ENCODE measurements around the gene NUAK2. TPM values are rescaled to one million over a fixed set of nuclear protein-coding genes. Genes with fewer than 3 reads are reported as not detected.

The NUAK2 gene
- total and polyA plus RNA-seq, 2 of the 8 experiments (the other 6 are each of a cell fraction or from before 2014, with no cell fraction given): 9.4 to 12.9 TPM

GRCh38 chr1:205274041-205274691 lies 47.4 kb downstream of the NUAK2 start (continued):
- TF ChIP-seq USF2 (IDR thresholded peaks at IDR 0.05; ENCODE audit: low read length) (peak; percentile 38; the same call in 1 of the 2 replicates), EP300 (IDR thresholded peaks at IDR 0.05; ENCODE audit: borderline replicate concordance in 1 of 2, low read depth in 2 of 2, low read length in 2 of 2) (peak in 1 of 2 experiments; percentile 70; a peak in 1 of 3 replicates), SP1 (IDR thresholded peaks at IDR 0.05; ENCODE audit: low read depth, low read length) (peak; percentile 17; the same call in 1 of the 2 replicates), HDAC2 (IDR thresholded peaks at IDR 0.05; ENCODE audit: borderline replicate concordance in 1 of 2, low read depth in 2 of 2, low read length in 2 of 2) (0 out of 4 replicates have a peak, but pooled peaks of 1 of the 2 experiments have one; percentile 48), SP2 (IDR thresholded peaks at IDR 0.05; ENCODE audit: low read length) (no peak)
